HAP-1 (cell line): ENCODE data around the gene PTPRT.

Source experiments
- DNase-seq, 2 experiments: peaks; one replicate each; pipeline ENCODE4 v3.0.0-alpha.2; 2016 to 2020; ENCODE audit warnings: low spot score in 2 of 2
- H3K27me3 ChIP-seq: fragments of 250-450 bp; sonication (Bioruptor Pico); 2 replicates; pipeline ENCODE4 v1.5.1; 2020; ENCODE audit warnings: low read depth, mild to moderate bottlenecking, moderate library complexity
- H3K36me3 ChIP-seq: fragments of 250-450 bp; sonication (Bioruptor Pico); replicated peaks from 2 replicates; pipeline ENCODE4 v1.5.1; 2020; ENCODE audit warnings: mild to moderate bottlenecking
- H3K4me1 ChIP-seq: fragments of 250-450 bp; sonication (Bioruptor Pico); 2 replicates; pipeline ENCODE4 v1.5.1; 2020; ENCODE audit warnings: mild to moderate bottlenecking
- H3K4me3 ChIP-seq: fragments of 250-450 bp; sonication (Bioruptor Pico); 2 replicates; pipeline ENCODE4 v1.5.1; 2020; ENCODE audit warnings: mild to moderate bottlenecking, moderate library complexity
- H3K9me3 ChIP-seq: fragments of 250-450 bp; sonication (Bioruptor Pico); 2 replicates; pipeline ENCODE4 v1.5.1; 2020; ENCODE audit warnings: mild to moderate bottlenecking, moderate library complexity
- in situ Hi-C: fragments of 300-500 bp; cut with MboI; formaldehyde crosslinking; loops from 3 replicates; pipeline ENCODE4 v1.14.3; 2020; ENCODE audit warnings: low sequenced_read_pairs, inconsistent platforms, mixed read lengths

The PTPRT gene

GRCh38 chr20:42611423-42611822 is 578.3 kb downstream of the PTPRT start:
- in situ Hi-C loops: no loop called here
- Histone ChIP-seq H3K9me3 (no peaks in the 10 kb centered on the region; the same call in 1 of the 2 replicates), H3K36me3 (no peaks in the 10 kb centered on the region), H3K27me3 (no peaks in the 10 kb centered on the region), H3K4me3 (no peak overlapping the region), H3K4me1 (no peaks in the 10 kb centered on the region)
- DNase-seq: no peak

DNA sequence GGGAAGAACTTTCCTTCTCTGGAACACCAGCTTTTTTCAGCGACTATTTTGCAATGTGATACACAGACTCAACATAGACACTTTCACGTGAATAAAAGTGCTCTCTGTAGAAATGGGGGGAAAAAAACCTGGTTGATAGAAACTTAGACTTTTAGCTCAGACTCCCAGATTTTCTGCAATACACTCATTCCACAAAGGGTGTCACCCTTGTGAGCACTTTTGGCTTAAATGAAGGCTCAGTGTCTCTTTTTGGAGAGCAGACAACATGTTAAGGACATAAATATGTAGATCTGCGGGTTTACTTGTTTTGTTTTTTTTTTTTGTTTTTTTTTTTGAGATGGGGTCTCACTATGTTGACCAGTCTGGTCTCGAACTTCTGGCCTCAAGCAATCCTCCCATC is 579.6 kb downstream of the PTPRT start:
- Histone ChIP-seq H3K4me1 (no peaks in the 10 kb centered on the region), H3K36me3 (no peaks in the 10 kb centered on the region), H3K4me3 (no peak overlapping the region), H3K27me3 (no peaks in the 10 kb centered on the region), H3K9me3 (no peaks in the 10 kb centered on the region; the same call in 1 of the 2 replicates)
- in situ Hi-C loops: no loop called here
- no peak for DNase-seq

DNA sequence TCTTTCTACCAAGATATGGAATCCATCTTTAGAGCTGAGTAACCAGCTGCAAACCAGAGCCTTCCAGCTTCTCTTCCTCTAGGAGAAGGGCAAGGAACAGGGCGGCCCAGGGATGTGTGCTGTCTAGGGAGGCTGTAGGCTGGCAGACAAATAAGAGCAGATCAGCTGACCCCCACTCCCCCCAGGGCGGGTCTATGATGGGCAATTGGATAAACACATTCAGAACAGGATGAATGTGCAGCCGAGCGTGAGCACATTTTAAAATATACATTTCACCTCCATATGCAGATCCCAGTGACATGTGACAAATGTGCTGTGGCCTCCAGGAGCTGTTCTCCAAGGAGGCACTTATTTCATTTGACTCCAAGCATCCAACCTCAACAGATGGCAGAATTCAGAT is 580.1 kb downstream of the PTPRT start:
- no peak for DNase-seq
- in situ Hi-C loops: no loop called here
- no peaks in the 10 kb centered on the region for H3K27me3 ChIP-seq
- H3K9me3 ChIP-seq: no peaks in the 10 kb centered on the region; the same call in 1 of the 2 replicates
- no peak overlapping the region for H3K4me3 ChIP-seq
- H3K4me1 ChIP-seq: no peaks in the 10 kb centered on the region
- no peaks in the 10 kb centered on the region for H3K36me3 ChIP-seq

DNA sequence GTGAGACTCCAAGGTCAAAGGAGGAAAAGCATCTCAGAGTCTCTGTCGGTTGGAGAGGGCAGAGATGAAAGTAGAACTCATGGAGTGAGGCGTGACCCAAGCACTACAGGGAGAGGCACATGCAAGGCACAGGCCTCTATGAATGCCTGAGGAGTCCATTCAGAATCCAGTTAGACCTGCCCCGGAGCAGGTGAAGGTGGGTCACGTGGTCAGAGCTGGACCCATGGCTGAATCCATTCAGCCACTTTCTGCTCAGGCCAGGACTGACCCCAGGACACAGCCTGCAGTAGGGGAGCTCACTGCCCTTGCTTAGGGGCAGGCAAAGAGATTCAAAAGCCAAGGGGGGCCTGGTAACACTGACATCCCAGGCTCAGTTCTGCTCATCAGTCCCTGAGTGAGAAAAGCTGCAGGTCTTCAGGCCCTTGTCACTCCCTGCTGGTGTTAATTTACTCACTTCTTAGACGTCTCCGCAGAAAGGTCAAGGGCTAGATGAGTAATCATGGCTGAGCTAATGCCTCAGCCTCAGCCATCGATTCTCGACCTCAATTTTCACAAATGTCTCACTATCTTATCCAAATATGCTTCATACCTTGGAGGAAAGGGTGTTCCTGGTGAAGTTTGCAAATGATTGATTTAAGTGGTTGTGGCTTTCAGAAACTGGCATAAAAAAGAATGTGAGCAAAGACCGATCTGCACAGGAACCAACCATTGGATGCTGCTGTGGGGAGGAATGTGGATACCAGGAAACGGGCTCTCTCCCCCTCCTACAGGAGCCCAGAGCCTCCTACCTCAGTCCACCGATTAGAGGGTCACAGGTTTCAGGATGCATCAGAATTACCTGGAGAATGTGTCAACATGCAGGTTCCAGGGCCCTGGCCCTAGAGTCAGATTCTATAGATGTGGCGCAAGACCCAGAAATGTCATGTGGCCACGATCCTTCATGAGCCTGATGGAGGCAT is 584.4 kb downstream of the PTPRT start:
- H3K4me1 ChIP-seq: no peaks in the 10 kb centered on the region

GRCh38 chr20:42603655-42604054 is 586.1 kb downstream of the PTPRT start:
- Histone ChIP-seq H3K9me3 (no peaks in the 10 kb centered on the region; the same call in 1 of the 2 replicates), H3K36me3 (no peaks in the 10 kb centered on the region), H3K4me1 (no peaks in the 10 kb centered on the region), H3K4me3 (no peak overlapping the region), H3K27me3 (no peaks in the 10 kb centered on the region)
- DNase-seq: no peak
- in situ Hi-C loops: no loop called here

More for the DNA sequence above, 584.4 kb downstream of the PTPRT start:
- Histone ChIP-seq H3K36me3 (no peaks in the 10 kb centered on the region), H3K4me3 (no peak overlapping the region), H3K27me3 (no peaks in the 10 kb centered on the region), H3K9me3 (no peaks in the 10 kb centered on the region; the same call in 1 of the 2 replicates)
- DNase-seq: no peak
- in situ Hi-C loops: no loop called here

GRCh38 chr20:42598581-42598980 is 591.1 kb downstream of the PTPRT start:
- no peaks in the 10 kb centered on the region for H3K9me3 ChIP-seq
- H3K4me1 ChIP-seq: no peaks in the 10 kb centered on the region
- H3K27me3 ChIP-seq: no peaks in the 10 kb centered on the region
- no peaks in the 10 kb centered on the region for H3K36me3 ChIP-seq
- H3K4me3 ChIP-seq: no peak overlapping the region
- in situ Hi-C loops: no loop called here
- no peak for DNase-seq

- Histone ChIP-seq H3K9me3 (peaks cover 2% of the 10 kb centered on the region; the same call in 1 of the 2 replicates), H3K4me3 (no peak overlapping the region), H3K36me3 (no peaks in the 10 kb centered on the region), H3K27me3 (no peaks in the 10 kb centered on the region), H3K4me1 (no peaks in the 10 kb centered on the region)
- DNase-seq: no peak
- in situ Hi-C loops: no loop called here
These were observed 594.1 kb downstream of the PTPRT start for GRCh38 chr20:42595625-42596024.

- DNase-seq: no peak
- Histone ChIP-seq H3K4me3 (no peak overlapping the region), H3K9me3 (peaks cover 2% of the 10 kb centered on the region; the same call in 1 of the 2 replicates), H3K36me3 (no peaks in the 10 kb centered on the region), H3K27me3 (no peaks in the 10 kb centered on the region), H3K4me1 (no peaks in the 10 kb centered on the region)
- in situ Hi-C loops: no loop called here
These were observed 595.0 kb downstream of the PTPRT start for GRCh38 chr20:42594659-42595058.

DNA sequence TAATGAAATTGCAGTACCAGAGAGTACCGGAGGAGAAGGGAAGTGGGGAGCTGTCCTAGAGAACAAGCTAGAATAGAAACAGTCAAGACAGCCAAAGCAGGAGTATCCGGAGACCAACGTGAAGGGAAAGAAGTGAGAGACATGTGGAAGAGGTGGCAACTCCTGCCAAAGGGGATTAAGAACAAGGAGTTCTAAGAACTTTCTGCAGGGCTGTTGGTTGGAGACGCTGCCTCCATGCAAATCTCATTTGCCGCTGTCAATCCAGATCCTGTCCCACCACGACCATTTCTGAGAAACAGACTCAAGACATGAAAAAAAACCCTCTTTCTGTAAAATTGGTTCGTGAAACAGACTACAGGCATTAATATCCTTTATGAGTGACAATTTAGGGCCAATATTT is 595.7 kb downstream of the PTPRT start:
- Histone ChIP-seq H3K27me3 (no peaks in the 10 kb centered on the region), H3K36me3 (no peaks in the 10 kb centered on the region), H3K4me3 (no peak overlapping the region), H3K4me1 (no peaks in the 10 kb centered on the region), H3K9me3 (peaks cover 2% of the 10 kb centered on the region; the same call in 1 of the 2 replicates)
- DNase-seq: no peak
- in situ Hi-C loops: no loop called here

- no peaks in the 10 kb centered on the region for H3K4me1 ChIP-seq
- no peak for DNase-seq
- no peaks in the 10 kb centered on the region for H3K36me3 ChIP-seq
- H3K4me3 ChIP-seq: no peak overlapping the region
- in situ Hi-C loops: no loop called here
- no peaks in the 10 kb centered on the region for H3K27me3 ChIP-seq
- H3K9me3 ChIP-seq: peaks cover 2% of the 10 kb centered on the region; the same call in 1 of the 2 replicates
These were observed 599.6 kb downstream of the PTPRT start for GRCh38 chr20:42589976-42590639.

GRCh38 chr20:42588847-42589246 is 600.9 kb downstream of the PTPRT start:
- H3K4me3 ChIP-seq: no peak overlapping the region
- H3K36me3 ChIP-seq: no peaks in the 10 kb centered on the region
- H3K27me3 ChIP-seq: no peaks in the 10 kb centered on the region
- in situ Hi-C loops: no loop called here
- no peak for DNase-seq
- peaks cover 2% of the 10 kb centered on the region; the same call in 1 of the 2 replicates for H3K9me3 ChIP-seq
- H3K4me1 ChIP-seq: no peaks in the 10 kb centered on the region

DNA sequence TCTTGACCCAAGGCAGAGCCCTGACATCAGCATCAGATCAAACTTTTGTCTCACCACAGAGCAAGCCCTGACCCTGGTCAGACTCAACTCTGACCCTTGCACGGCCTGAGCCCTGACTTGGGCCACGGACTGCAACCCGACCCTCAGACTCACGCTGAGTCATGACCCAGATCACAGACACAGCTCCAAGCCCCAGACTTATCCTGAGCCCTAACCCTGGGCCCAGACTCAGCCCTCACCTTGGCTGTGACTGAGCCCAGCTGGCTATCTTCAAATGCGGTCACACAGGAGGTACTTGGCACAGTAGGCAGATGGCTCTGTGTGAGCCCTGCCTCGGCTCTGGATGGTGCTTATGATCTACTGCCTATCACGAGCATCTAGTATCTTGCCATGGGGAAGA is 602.3 kb downstream of the PTPRT start:
- Histone ChIP-seq H3K36me3 (no peaks in the 10 kb centered on the region), H3K9me3 (no peaks in the 10 kb centered on the region), H3K27me3 (no peaks in the 10 kb centered on the region), H3K4me3 (no peak overlapping the region), H3K4me1 (no peaks in the 10 kb centered on the region)
- in situ Hi-C loops: no loop called here
- no peak for DNase-seq

DNA sequence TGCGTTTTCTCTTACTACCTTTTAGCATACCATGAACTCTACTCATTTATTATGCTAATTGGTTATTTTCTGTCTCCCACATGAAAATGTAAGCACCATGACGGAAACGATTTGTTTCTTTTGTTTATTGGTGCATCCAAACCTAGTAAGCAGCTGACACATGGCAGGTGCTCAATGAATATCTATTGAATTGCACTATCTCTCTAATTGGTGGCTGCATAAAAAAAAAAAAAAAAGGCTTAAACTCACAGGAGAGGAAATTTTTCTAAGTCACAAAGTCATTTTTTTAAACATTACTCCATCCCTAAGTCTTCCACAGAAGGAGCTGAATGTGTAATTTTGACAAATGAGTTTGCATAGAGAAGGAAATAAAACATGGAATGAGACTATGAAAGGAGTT is 608.4 kb downstream of the PTPRT start:
- Histone ChIP-seq H3K9me3 (no peaks in the 10 kb centered on the region), H3K36me3 (no peaks in the 10 kb centered on the region), H3K4me3 (no peak overlapping the region), H3K27me3 (no peaks in the 10 kb centered on the region), H3K4me1 (no peaks in the 10 kb centered on the region)
- DNase-seq: no peak
- in situ Hi-C loops: no loop called here

DNA sequence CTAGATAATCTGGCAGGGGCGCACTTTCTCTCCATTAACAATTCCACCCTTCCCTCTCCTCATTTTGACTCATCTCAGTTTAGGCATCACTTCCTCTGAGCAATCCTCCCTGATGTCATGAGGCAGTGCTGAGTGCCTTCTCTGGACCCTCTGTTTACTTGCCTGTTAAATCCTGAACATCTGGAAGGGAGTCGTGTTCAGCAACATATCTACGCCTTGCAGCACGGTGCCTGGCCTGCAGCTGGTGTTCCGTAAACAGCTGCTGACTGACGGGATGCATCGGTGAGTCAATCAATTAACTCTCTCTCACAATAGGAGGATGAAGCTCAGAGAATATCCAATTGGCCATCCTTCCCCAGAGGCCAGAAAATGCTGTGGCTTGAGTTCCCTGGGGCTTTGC is 613.5 kb downstream of the PTPRT start:
- Histone ChIP-seq H3K36me3 (no peaks in the 10 kb centered on the region), H3K4me3 (no peak overlapping the region), H3K4me1 (no peaks in the 10 kb centered on the region), H3K27me3 (no peaks in the 10 kb centered on the region), H3K9me3 (no peaks in the 10 kb centered on the region)
- in situ Hi-C loops: no loop called here
- DNase-seq: no peak
